Activated T-cell treated with anti-CD3 and anti-CD28 coated beads, Interleukin-2, amount 50 U/mL, for 72 hours (primary cell): Measurements from ENCODE around the gene METAP1. TPM values are rescaled to one million over a fixed set of nuclear protein-coding genes. Genes with fewer than 3 reads are reported as not detected.
"Not testable (repeated sequence)": the region's sequence is repeated elsewhere in the genome, so short reads cannot be mapped to it uniquely, and the experiment has no call there.

ENCODE experiments used
- ATAC-seq, 2 donors: fragments of 150-1000 bp; cut with Tn5 transposase; replicated peaks in 1 of 2; 2 replicates each; pipeline ENCODE4 v1.10.0; 2021; ENCODE audit warnings: moderate library complexity in 2 of 2, mild to moderate bottlenecking in 1 of 2
- DNase-seq, 2 donors: peaks; one replicate each; pipeline ENCODE4 v3.0.0; 2021 to 2022; ENCODE audit warnings: mixed read lengths in 1 of 2
- H3K27ac Mint-ChIP-seq: one replicate; pipeline ENCODE4 v1.8.0; 2022; ENCODE audit warnings: mild to moderate bottlenecking, moderate library complexity, mixed read lengths
- H3K27me3 Mint-ChIP-seq: one replicate; pipeline ENCODE4 v1.8.0; 2022; ENCODE audit warnings: low read depth, mixed read lengths
- H3K36me3 Mint-ChIP-seq, 2 donors: one replicate each; pipeline ENCODE4 v1.8.0; 2022; ENCODE audit warnings: mixed read lengths in 2 of 2, mild to moderate bottlenecking in 1 of 2; ENCODE audit not compliant: insufficient read depth in 2 of 2
- H3K4me1 Mint-ChIP-seq: one replicate; pipeline ENCODE4 v1.8.0; 2022; ENCODE audit warnings: low read depth, mixed read lengths
- H3K4me3 Mint-ChIP-seq, 2 donors: one replicate each; pipeline ENCODE4 v1.8.0; 2022; ENCODE audit warnings: mild to moderate bottlenecking in 2 of 2, mixed read lengths in 2 of 2, moderate library complexity in 2 of 2
- H3K9me3 Mint-ChIP-seq, 2 donors: one replicate each; pipeline ENCODE4 v1.8.0; 2022; ENCODE audit warnings: mixed read lengths in 2 of 2
- total RNA-seq, 2 donors: library from RNA; stranded (reverse); gene quantifications; one replicate each; pipeline ENCODE4 v1.2.3, GENCODE V29; 2022

Gene METAP1
- total RNA-seq, 2 donors from 2014 or later, result 44.5 to 54.0 TPM

DNA sequence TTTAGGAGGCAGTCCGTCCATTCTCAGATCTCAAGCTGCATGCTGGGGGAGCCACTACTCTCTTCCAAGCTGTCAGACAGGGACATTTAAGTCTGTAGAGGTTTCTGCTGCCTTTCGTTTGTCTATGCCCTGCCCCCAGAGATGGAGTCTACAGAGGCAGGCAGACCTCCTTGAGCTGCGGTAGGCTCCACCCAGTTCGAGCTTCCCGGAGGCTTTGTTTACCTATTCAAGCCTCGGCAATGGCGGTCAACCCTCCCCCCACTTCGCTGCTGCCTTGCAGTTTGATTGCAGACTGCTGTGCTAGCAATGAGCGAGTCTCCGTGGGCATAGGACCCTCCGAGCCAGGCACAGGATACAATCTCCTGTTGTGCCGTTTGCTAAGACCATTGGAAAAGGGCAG is 103.8 kb downstream of the METAP1 start:
- H3K36me3 Mint-ChIP-seq, result no peaks in the 10 kb centered on the region
- no peaks in the 10 kb centered on the region for H3K4me1 Mint-ChIP-seq
- no peaks in the 10 kb centered on the region for H3K9me3 Mint-ChIP-seq
- H3K4me3 Mint-ChIP-seq, result no peak overlapping the region
- H3K27me3 Mint-ChIP-seq, result no peaks in the 10 kb centered on the region
- no peak for ATAC-seq
- DNase-seq, result no peak
- H3K27ac Mint-ChIP-seq, result no peak overlapping the region

DNA sequence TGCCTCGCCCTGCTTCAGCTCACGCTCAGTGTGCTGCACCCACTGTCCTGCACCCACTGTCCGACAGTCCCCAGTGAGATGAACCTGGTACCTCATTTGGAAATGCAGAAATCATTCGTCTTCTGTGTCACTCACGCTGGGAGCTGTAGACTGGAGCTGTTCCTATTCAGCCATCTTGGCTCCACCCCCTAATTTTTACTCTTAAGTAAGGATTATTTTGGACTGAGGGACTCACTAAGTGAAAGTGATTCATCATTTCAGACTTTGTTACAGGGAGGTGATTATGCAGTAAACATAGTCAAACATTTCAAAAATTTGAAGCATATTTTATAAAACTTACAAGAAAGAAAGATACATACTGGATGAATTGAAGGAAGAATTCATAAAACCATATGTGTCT is 104.3 kb downstream of the METAP1 start:
- H3K4me1 Mint-ChIP-seq, H3K36me3 Mint-ChIP-seq, H3K9me3 Mint-ChIP-seq, H3K27ac Mint-ChIP-seq, DNase-seq, H3K27me3 Mint-ChIP-seq, ATAC-seq, H3K4me3 Mint-ChIP-seq: not testable (repeated sequence)

DNA sequence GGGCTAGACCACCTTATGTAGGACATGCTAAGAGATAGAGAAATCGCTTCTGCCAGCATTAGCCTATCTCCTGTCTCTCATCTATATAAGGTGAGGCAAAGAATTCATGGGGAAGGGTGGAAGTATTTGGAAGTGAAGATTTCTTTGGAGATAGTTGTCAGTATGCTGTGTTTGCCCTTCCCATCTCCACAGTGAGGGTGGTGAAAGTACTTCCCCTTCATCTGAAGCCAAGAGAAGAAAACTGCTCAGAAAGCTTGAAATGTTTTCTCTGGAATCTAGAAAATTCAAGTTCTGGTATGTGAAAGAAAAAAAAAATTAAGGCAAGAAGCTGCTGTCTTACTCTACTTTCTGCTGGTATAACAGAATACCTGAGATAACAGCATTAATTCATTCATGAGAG is 105.4 kb downstream of the METAP1 start:
- no peak for DNase-seq
- Mint-ChIP-seq H3K4me3 (no peak overlapping the region), H3K27me3 (no peaks in the 10 kb centered on the region), H3K4me1 (no peaks in the 10 kb centered on the region), H3K27ac (no peak overlapping the region), H3K9me3 (no peaks in the 10 kb centered on the region), H3K36me3 (no peaks in the 10 kb centered on the region)
- ATAC-seq, result no peak

DNA sequence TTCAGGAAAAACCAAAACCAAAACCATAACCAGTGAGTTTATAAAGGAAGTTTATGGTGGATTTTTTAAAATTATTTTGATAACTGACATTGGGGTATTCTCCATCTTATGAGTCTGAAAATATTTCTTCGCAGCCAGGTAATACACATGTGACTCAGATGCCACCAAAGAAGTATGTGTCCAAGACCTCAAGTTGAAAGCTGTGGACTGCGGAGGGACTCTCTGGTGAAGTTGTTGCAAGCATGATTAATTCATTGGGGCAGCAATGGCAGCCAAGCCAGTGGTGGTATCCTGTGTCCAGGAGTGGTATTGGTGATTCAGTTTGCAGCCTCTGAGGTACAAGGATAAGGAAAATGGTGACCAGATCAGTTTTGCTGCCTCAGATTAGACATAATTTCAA is 107.1 kb downstream of the METAP1 start:
- no peaks in the 10 kb centered on the region for H3K27me3 Mint-ChIP-seq
- no peak for ATAC-seq
- H3K36me3 Mint-ChIP-seq, result no peaks in the 10 kb centered on the region
- DNase-seq, result no peak
- H3K9me3 Mint-ChIP-seq, result no peaks in the 10 kb centered on the region
- H3K4me3 Mint-ChIP-seq, result no peak overlapping the region
- no peak overlapping the region for H3K27ac Mint-ChIP-seq
- no peaks in the 10 kb centered on the region for H3K4me1 Mint-ChIP-seq

DNA sequence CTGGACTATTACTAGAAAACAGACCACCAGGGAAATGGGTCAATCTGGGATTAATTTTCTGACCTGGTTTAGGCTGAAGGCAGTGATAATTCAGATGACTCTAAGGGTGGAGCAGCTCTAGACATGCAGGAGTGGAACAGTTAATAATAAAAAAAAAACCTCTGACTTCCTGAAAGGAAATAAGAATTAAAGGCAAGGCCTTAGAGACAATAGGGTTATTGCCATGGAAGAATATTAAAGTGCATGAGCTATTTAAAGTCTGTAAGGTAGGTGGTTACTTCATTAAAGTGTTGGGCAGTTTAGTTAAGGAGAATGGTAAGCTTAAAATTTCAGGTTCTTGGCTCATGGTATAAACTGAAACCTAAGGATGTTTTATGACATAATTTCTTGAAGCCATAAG is 107.6 kb downstream of the METAP1 start:
- ATAC-seq (no peak), DNase-seq (no peak)
- Mint-ChIP-seq H3K9me3 (no peaks in the 10 kb centered on the region), H3K27ac (no peak overlapping the region), H3K36me3 (no peaks in the 10 kb centered on the region), H3K27me3 (no peaks in the 10 kb centered on the region), H3K4me1 (no peaks in the 10 kb centered on the region), H3K4me3 (no peak overlapping the region)

DNA sequence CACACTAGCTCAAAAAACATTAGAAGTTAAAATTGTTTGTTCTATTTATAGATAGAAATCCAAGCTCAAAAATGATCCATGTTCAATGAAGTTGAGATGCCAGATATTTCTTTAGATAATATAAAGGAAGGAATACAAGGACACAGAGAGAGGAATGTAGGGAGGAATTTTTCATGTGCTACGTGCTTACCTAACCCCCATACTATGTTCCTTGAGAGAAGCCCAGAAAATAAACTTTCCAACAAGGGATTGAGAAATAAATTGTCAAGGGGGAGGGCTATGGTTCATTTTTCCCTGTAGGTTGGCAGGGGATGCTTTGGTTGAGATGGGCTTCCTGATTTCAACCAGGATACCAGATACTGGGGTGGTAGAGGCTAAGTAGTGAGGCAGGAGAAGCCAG is 108.6 kb downstream of the METAP1 start:
- Mint-ChIP-seq H3K27ac (no peak overlapping the region), H3K4me3 (no peak overlapping the region), H3K9me3 (no peaks in the 10 kb centered on the region), H3K27me3 (no peaks in the 10 kb centered on the region), H3K4me1 (no peaks in the 10 kb centered on the region), H3K36me3 (no peaks in the 10 kb centered on the region)
- ATAC-seq (no peak), DNase-seq (no peak)

DNA sequence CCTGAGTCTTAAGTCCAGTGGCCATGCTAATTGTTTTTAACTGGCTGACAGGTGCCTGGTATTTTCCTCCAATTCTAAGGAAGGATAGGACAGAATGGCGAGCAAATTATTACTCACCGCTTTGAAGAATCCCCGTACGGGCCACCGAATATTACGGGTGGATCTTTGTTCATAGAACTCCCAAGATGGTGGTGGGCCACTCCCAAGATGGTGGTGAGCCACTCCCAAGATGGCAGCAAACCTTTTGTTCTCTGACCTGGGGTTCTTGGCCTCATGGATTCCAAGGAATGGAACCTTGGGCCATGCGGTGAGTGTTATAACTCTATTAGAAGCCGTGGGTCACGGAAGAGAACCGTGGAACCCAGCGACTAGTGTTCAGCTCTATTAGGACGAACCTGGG is 113.8 kb downstream of the METAP1 start:
- not testable (repeated sequence) for H3K4me3 Mint-ChIP-seq, H3K9me3 Mint-ChIP-seq, H3K4me1 Mint-ChIP-seq

More for the DNA sequence above, 113.8 kb downstream of the METAP1 start:
- not testable (repeated sequence) for ATAC-seq, H3K36me3 Mint-ChIP-seq, H3K27ac Mint-ChIP-seq, DNase-seq, H3K27me3 Mint-ChIP-seq

Other genes with a start within 250 kb of the METAP1 start
- gene EIF4E, start 66.6 kb upstream of the METAP1 start, total RNA-seq, result 10 to 100 TPM; 70.5 to 80.1 TPM
- 100 to 1,000 TPM in 1 of 2 donors, 10 to 100 TPM in 1; 91.0 to 105 TPM for gene ADH5, start 93.1 kb downstream of the METAP1 start, total RNA-seq
- not detected for gene ADH4, start 148.6 kb downstream of the METAP1 start, total RNA-seq
- gene ADH6, start 223.5 kb downstream of the METAP1 start, total RNA-seq, result not detected